ENCODE results near the gene CCDC180. TPM values are rescaled to one million over a fixed set of nuclear protein-coding genes. Genes with fewer than 3 reads are reported as not detected.

Gene CCDC180
- total and polyA plus RNA-seq, 2 donors = 1.6 to 9.6 TPM

DNA sequence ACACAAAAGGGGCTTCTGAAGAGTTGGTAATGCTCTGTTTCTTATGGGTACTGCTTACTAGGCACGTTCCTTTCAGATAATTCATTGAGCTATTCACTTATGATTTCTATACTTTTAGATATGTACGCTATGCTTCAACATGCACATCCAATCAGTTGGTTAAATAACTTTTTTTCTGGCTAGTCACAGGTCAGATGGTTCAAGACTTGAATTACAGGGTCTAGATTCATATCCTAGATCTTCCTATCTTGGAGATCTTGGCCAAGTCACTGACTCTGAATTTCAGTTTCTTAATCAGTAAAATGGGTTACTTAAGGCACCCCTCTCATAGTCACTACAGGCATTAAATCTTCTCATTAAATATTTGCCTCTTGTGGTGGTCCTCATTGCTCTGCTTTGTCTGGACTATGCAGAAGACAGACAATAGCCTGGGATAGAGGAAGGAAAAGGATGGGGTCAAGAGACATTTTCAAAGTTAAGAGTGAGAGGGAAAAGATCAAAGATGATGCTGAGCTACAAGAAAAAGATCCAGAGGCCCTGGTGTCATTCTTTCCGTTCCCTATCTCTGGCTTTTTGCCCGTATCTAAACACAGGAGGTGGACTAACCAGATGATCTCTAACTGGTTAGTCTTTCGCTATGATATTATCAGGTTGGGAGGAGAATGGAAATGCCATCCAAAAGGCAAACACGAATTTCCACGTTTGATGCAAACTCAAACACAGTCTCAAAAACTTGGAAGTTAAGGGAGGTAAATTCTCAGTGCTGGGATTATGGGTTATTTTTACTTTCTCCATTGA is 1.8 kb upstream of the CCDC180 start:
- Histone ChIP-seq H3K4me3 (ENCODE audit: low read length in 2 of 2) (no peak overlapping the region), H3K36me3 (ENCODE audit: control insufficient read depth in 2 of 2, insufficient read depth in 2 of 2, low read length in 1 of 2) (no peaks in the 10 kb centered on the region), H3K27ac (ENCODE audit: low read depth in 1 of 2, low read length in 1 of 2) (no peak overlapping the region), H3K4me1 (ENCODE audit: control insufficient read depth in 2 of 2, insufficient read depth in 2 of 2, low read length in 2 of 2) (peaks cover 0 to 5% of the 10 kb centered on the region in 2 donors), H3K27me3 (ENCODE audit: control insufficient read depth in 2 of 2, insufficient read depth in 1 of 2, low read length in 1 of 2) (peaks cover 0 to 16% of the 10 kb centered on the region in 2 donors), H3K9me3 (ENCODE audit: control insufficient read depth in 2 of 2, insufficient read depth in 1 of 2, low read length in 1 of 2) (no peaks in the 10 kb centered on the region)
- WGBS = 93% methylated on average over 7 of the region's 7 CpGs
- no peak for DNase-seq (ENCODE audit: low read depth in 6 of 9, low spot score in 9 of 9)

DNA sequence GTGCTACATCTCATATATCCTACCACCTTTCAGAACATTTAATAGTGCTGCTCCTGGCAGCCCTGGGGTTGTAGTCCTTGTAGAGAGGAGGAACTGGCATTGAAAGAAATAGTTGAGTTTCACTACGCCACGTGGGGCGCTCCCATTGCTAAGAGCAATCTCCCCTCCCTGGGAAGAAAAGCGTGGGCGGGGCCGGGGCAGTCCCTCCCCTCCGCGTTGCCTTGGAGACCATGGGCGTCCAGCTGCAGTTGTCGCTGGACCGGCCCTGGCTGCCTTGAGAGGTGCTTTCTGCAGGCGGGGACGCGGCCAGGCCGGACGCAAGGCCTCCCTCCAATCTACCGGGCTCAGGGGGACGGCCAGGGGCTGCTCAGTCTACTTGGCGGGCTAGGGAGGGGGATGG is 368 bp upstream of the CCDC180 start:
- 51% methylated on average over 19 of the region's 19 CpGs for WGBS
- no peak overlapping the region for H3K27ac ChIP-seq (ENCODE audit: low read depth in 1 of 2, low read length in 1 of 2)
- no peak overlapping the region for H3K4me3 ChIP-seq (ENCODE audit: low read length in 2 of 2)
- H3K27me3 ChIP-seq (ENCODE audit: control insufficient read depth in 2 of 2, insufficient read depth in 1 of 2, low read length in 1 of 2) = peaks cover 0 to 16% of the 10 kb centered on the region in 2 donors
- peaks cover 0 to 1% of the 10 kb centered on the region in 2 donors for H3K36me3 ChIP-seq (ENCODE audit: control insufficient read depth in 2 of 2, insufficient read depth in 2 of 2, low read length in 1 of 2)
- no peaks in the 10 kb centered on the region for H3K9me3 ChIP-seq (ENCODE audit: control insufficient read depth in 2 of 2, insufficient read depth in 1 of 2, low read length in 1 of 2)
- peaks cover 0 to 5% of the 10 kb centered on the region in 2 donors for H3K4me1 ChIP-seq (ENCODE audit: control insufficient read depth in 2 of 2, insufficient read depth in 2 of 2, low read length in 2 of 2)
- DNase-seq (ENCODE audit: low read depth in 6 of 9, low spot score in 9 of 9) = peak in 4 of 9 donors; percentile 2 to 37 (median 14)

DNA sequence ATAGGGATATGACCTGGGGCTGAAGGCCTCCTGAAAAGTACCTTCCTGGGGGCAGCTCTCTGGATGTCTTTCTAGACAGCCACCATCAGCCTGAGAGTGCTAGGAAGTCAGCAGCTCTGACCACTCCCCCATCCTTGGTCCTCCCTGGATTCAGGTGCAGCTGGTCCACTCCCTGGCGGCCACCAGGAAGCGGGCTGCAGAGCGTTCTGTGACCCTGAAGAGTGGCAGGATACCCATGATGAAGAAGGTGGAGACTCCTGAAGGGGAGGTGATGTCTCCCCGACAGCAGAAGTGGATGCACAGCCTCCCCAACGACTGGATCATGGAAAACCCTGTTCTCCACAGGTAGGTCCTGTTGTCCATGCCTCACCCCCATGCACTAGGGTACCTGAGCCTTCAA is 1.8 kb downstream of the CCDC180 start:
- WGBS = 95% methylated on average over 5 of the region's 5 CpGs
- H3K27me3 ChIP-seq (ENCODE audit: control insufficient read depth in 2 of 2, insufficient read depth in 1 of 2, low read length in 1 of 2) = peaks cover 0 to 16% of the 10 kb centered on the region in 2 donors
- H3K27ac ChIP-seq (ENCODE audit: low read depth in 1 of 2, low read length in 1 of 2) = no peak overlapping the region
- H3K4me3 ChIP-seq (ENCODE audit: low read length in 2 of 2) = no peak overlapping the region
- no peak for DNase-seq (ENCODE audit: low read depth in 6 of 9, low spot score in 9 of 9)
- H3K9me3 ChIP-seq (ENCODE audit: control insufficient read depth in 2 of 2, insufficient read depth in 1 of 2, low read length in 1 of 2) = no peaks in the 10 kb centered on the region
- H3K36me3 ChIP-seq (ENCODE audit: control insufficient read depth in 2 of 2, insufficient read depth in 2 of 2, low read length in 1 of 2) = peaks cover 0 to 2% of the 10 kb centered on the region in 2 donors
- peaks cover 0 to 5% of the 10 kb centered on the region in 2 donors for H3K4me1 ChIP-seq (ENCODE audit: control insufficient read depth in 2 of 2, insufficient read depth in 2 of 2, low read length in 2 of 2)

- Histone ChIP-seq H3K4me3 (ENCODE audit: low read length in 2 of 2) (no peak overlapping the region), H3K27ac (ENCODE audit: low read depth in 1 of 2, low read length in 1 of 2) (no peak overlapping the region), H3K36me3 (ENCODE audit: control insufficient read depth in 2 of 2, insufficient read depth in 2 of 2, low read length in 1 of 2) (peaks cover 0 to 2% of the 10 kb centered on the region in 2 donors), H3K27me3 (ENCODE audit: control insufficient read depth in 2 of 2, insufficient read depth in 1 of 2, low read length in 1 of 2) (peaks cover 0 to 16% of the 10 kb centered on the region in 2 donors), H3K4me1 (ENCODE audit: control insufficient read depth in 2 of 2, insufficient read depth in 2 of 2, low read length in 2 of 2) (peaks cover 0 to 5% of the 10 kb centered on the region in 2 donors), H3K9me3 (ENCODE audit: control insufficient read depth in 2 of 2, insufficient read depth in 1 of 2, low read length in 1 of 2) (no peaks in the 10 kb centered on the region)
- 95% methylated on average over 2 of the region's 2 CpGs for WGBS
- DNase-seq (ENCODE audit: low read depth in 6 of 9, low spot score in 9 of 9) = no peak
Measured at GRCh38 chr9:97310023-97310422, 2.6 kb downstream of the CCDC180 start.

- H3K36me3 ChIP-seq (ENCODE audit: control insufficient read depth in 2 of 2, insufficient read depth in 2 of 2, low read length in 1 of 2) = peaks cover 0 to 2% of the 10 kb centered on the region in 2 donors
- no peak overlapping the region for H3K4me3 ChIP-seq (ENCODE audit: low read length in 2 of 2)
- WGBS = 96% methylated on average over 2 of the region's 2 CpGs
- no peak overlapping the region for H3K27ac ChIP-seq (ENCODE audit: low read depth in 1 of 2, low read length in 1 of 2)
- H3K9me3 ChIP-seq (ENCODE audit: control insufficient read depth in 2 of 2, insufficient read depth in 1 of 2, low read length in 1 of 2) = no peaks in the 10 kb centered on the region
- peaks cover 0 to 5% of the 10 kb centered on the region in 2 donors for H3K4me1 ChIP-seq (ENCODE audit: control insufficient read depth in 2 of 2, insufficient read depth in 2 of 2, low read length in 2 of 2)
- DNase-seq (ENCODE audit: low read depth in 6 of 9, low spot score in 9 of 9) = no peak
- peaks cover 0 to 16% of the 10 kb centered on the region in 2 donors for H3K27me3 ChIP-seq (ENCODE audit: control insufficient read depth in 2 of 2, insufficient read depth in 1 of 2, low read length in 1 of 2)
Measured at GRCh38 chr9:97310896-97311295, 3.4 kb downstream of the CCDC180 start.

- 94% methylated on average over 12 of the region's 12 CpGs for WGBS
- Histone ChIP-seq H3K27ac (ENCODE audit: low read depth in 1 of 2, low read length in 1 of 2) (no peak overlapping the region), H3K9me3 (ENCODE audit: control insufficient read depth in 2 of 2, insufficient read depth in 1 of 2, low read length in 1 of 2) (no peaks in the 10 kb centered on the region), H3K4me1 (ENCODE audit: control insufficient read depth in 2 of 2, insufficient read depth in 2 of 2, low read length in 2 of 2) (peaks cover 0 to 4% of the 10 kb centered on the region in 2 donors), H3K36me3 (ENCODE audit: control insufficient read depth in 2 of 2, insufficient read depth in 2 of 2, low read length in 1 of 2) (peaks cover 0 to 2% of the 10 kb centered on the region in 2 donors), H3K27me3 (ENCODE audit: control insufficient read depth in 2 of 2, insufficient read depth in 1 of 2, low read length in 1 of 2) (peaks cover 0 to 12% of the 10 kb centered on the region in 2 donors), H3K4me3 (ENCODE audit: low read length in 2 of 2) (no peak overlapping the region)
- no peak for DNase-seq (ENCODE audit: low read depth in 6 of 9, low spot score in 9 of 9)
Measured at GRCh38 chr9:97311798-97312500, 4.5 kb downstream of the CCDC180 start.

GRCh38 chr9:97312556-97312955 is 5.1 kb downstream of the CCDC180 start:
- H3K4me3 ChIP-seq (ENCODE audit: low read length in 2 of 2) = no peak overlapping the region
- H3K27ac ChIP-seq (ENCODE audit: low read depth in 1 of 2, low read length in 1 of 2) = no peak overlapping the region
- H3K9me3 ChIP-seq (ENCODE audit: control insufficient read depth in 2 of 2, insufficient read depth in 1 of 2, low read length in 1 of 2) = no peaks in the 10 kb centered on the region
- DNase-seq (ENCODE audit: low read depth in 6 of 9, low spot score in 9 of 9) = no peak
- WGBS = 93% methylated on average over 5 of the region's 5 CpGs
- peaks cover 0 to 6% of the 10 kb centered on the region in 2 donors for H3K27me3 ChIP-seq (ENCODE audit: control insufficient read depth in 2 of 2, insufficient read depth in 1 of 2, low read length in 1 of 2)
- no peaks in the 10 kb centered on the region for H3K4me1 ChIP-seq (ENCODE audit: control insufficient read depth in 2 of 2, insufficient read depth in 2 of 2, low read length in 2 of 2)
- peaks cover 0 to 2% of the 10 kb centered on the region in 2 donors for H3K36me3 ChIP-seq (ENCODE audit: control insufficient read depth in 2 of 2, insufficient read depth in 2 of 2, low read length in 1 of 2)

GRCh38 chr9:97313243-97313642 is 5.8 kb downstream of the CCDC180 start:
- Histone ChIP-seq H3K4me1 (ENCODE audit: control insufficient read depth in 2 of 2, insufficient read depth in 2 of 2, low read length in 2 of 2) (no peaks in the 10 kb centered on the region), H3K4me3 (ENCODE audit: low read length in 2 of 2) (no peak overlapping the region), H3K27me3 (ENCODE audit: control insufficient read depth in 2 of 2, insufficient read depth in 1 of 2, low read length in 1 of 2) (no peaks in the 10 kb centered on the region), H3K36me3 (ENCODE audit: control insufficient read depth in 2 of 2, insufficient read depth in 2 of 2, low read length in 1 of 2) (peaks cover 0 to 2% of the 10 kb centered on the region in 2 donors), H3K27ac (ENCODE audit: low read depth in 1 of 2, low read length in 1 of 2) (no peak overlapping the region), H3K9me3 (ENCODE audit: control insufficient read depth in 2 of 2, insufficient read depth in 1 of 2, low read length in 1 of 2) (no peaks in the 10 kb centered on the region)
- DNase-seq (ENCODE audit: low read depth in 6 of 9, low spot score in 9 of 9) = no peak
- 98% methylated on average over 4 of the region's 4 CpGs for WGBS

GRCh38 chr9:97313746-97314145 is 6.3 kb downstream of the CCDC180 start:
- H3K27ac ChIP-seq (ENCODE audit: low read depth in 1 of 2, low read length in 1 of 2) = no peak overlapping the region

More at GRCh38 chr9:97313746-97314145, 6.3 kb downstream of the CCDC180 start:
- 96% methylated on average over 5 of the region's 5 CpGs for WGBS
- H3K36me3 ChIP-seq (ENCODE audit: control insufficient read depth in 2 of 2, insufficient read depth in 2 of 2, low read length in 1 of 2) = peaks cover 0 to 2% of the 10 kb centered on the region in 2 donors
- no peaks in the 10 kb centered on the region for H3K4me1 ChIP-seq (ENCODE audit: control insufficient read depth in 2 of 2, insufficient read depth in 2 of 2, low read length in 2 of 2)
- no peak overlapping the region for H3K4me3 ChIP-seq (ENCODE audit: low read length in 2 of 2)
- no peak for DNase-seq (ENCODE audit: low read depth in 6 of 9, low spot score in 9 of 9)
- H3K9me3 ChIP-seq (ENCODE audit: control insufficient read depth in 2 of 2, insufficient read depth in 1 of 2, low read length in 1 of 2) = no peaks in the 10 kb centered on the region
- H3K27me3 ChIP-seq (ENCODE audit: control insufficient read depth in 2 of 2, insufficient read depth in 1 of 2, low read length in 1 of 2) = no peaks in the 10 kb centered on the region

Measured in thymus (tissue), 11 donors.